HCT116 (cell line): ENCODE measurements around the gene WASF2.

Experiments used
- ATF3 ChIP-seq: IDR thresholded peaks from 2 replicates; pipeline ENCODE4 v1.6.1; 2012
- CTCF ChIP-seq, 3 experiments: fragments of 200-600 bp in 1 of 3; sonication (generic) in 1 of 3; IDR thresholded peaks in 2 of 3; conservative IDR thresholded peaks in 1 of 3; 2 replicates each; pipeline ENCODE4 v1.5.1; 2012 to 2017; ENCODE audit warnings: low read depth in 2 of 3, low read length in 2 of 3, antibody characterized with exemption in 1 of 3, borderline replicate concordance in 1 of 3, control low read depth in 1 of 3, mild to moderate bottlenecking in 1 of 3, mixed read lengths in 1 of 3, mixed run types in 1 of 3, moderate library complexity in 1 of 3; ENCODE audit not compliant: insufficient read depth in 1 of 3
- EZH2 ChIP-seq: fragments of 200-600 bp; sonication (generic); IDR thresholded peaks from 2 replicates; pipeline ENCODE4 v1.6.1; 2017; ENCODE audit warnings: antibody characterized with exemption, mixed run types
- FOSL1 ChIP-seq: IDR thresholded peaks from 2 replicates; pipeline ENCODE4 v1.6.1; 2012; ENCODE audit warnings: low read depth
- JUND ChIP-seq: IDR thresholded peaks from 2 replicates; pipeline ENCODE4 v1.6.1; 2012
- POLR2A ChIP-seq: IDR thresholded peaks from 2 replicates; pipeline ENCODE4 v1.7.0; 2011; ENCODE audit warnings: borderline replicate concordance; ENCODE audit not compliant: insufficient read depth, insufficient read length; ENCODE audit errors: extremely low read depth
- REST ChIP-seq: IDR thresholded peaks from 2 replicates; pipeline ENCODE4 v1.6.1; 2012; ENCODE audit warnings: low read depth
- SIN3A ChIP-seq: IDR thresholded peaks from 2 replicates; pipeline ENCODE4 v1.6.1; 2012; ENCODE audit warnings: low read depth
- TF ChIP-seq, protein P1 (sequence below): IDR thresholded peaks from 2 replicates; pipeline ENCODE4 v1.6.1; 2011; ENCODE audit warnings: mild to moderate bottlenecking, low read length, moderate library complexity; ENCODE audit not compliant: insufficient replicate concordance; ENCODE audit errors: extremely low read depth

GRCh38 chr1:27380224-27380623, 109.7 kb downstream of the WASF2 start:
- TF ChIP-seq CTCF (IDR thresholded peaks at IDR 0.05 in 2 of 3, conservative IDR thresholded peaks at IDR 0.05 in 1 of 3; ENCODE audit: borderline replicate concordance in 1 of 3, insufficient read depth in 1 of 3, low read depth in 2 of 3, low read length in 2 of 3) = no peak
- TF ChIP-seq FOSL1 = no peak
- no peak for TF ChIP-seq JUND
- no peak for TF ChIP-seq POLR2A
- no peak for TF ChIP-seq REST
- TF ChIP-seq EZH2 = no peak
- TF ChIP-seq SIN3A = no peak
- no peak for TF ChIP-seq ATF3
- TF ChIP-seq, protein P1, sequence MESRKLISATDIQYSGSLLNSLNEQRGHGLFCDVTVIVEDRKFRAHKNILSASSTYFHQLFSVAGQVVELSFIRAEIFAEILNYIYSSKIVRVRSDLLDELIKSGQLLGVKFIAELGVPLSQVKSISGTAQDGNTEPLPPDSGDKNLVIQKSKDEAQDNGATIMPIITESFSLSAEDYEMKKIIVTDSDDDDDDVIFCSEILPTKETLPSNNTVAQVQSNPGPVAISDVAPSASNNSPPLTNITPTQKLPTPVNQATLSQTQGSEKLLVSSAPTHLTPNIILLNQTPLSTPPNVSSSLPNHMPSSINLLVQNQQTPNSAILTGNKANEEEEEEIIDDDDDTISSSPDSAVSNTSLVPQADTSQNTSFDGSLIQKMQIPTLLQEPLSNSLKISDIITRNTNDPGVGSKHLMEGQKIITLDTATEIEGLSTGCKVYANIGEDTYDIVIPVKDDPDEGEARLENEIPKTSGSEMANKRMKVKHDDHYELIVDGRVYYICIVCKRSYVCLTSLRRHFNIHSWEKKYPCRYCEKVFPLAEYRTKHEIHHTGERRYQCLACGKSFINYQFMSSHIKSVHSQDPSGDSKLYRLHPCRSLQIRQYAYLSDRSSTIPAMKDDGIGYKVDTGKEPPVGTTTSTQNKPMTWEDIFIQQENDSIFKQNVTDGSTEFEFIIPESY = no peak
